ENCODE data around the gene CXCL12.

CXCL12 gene

DNA sequence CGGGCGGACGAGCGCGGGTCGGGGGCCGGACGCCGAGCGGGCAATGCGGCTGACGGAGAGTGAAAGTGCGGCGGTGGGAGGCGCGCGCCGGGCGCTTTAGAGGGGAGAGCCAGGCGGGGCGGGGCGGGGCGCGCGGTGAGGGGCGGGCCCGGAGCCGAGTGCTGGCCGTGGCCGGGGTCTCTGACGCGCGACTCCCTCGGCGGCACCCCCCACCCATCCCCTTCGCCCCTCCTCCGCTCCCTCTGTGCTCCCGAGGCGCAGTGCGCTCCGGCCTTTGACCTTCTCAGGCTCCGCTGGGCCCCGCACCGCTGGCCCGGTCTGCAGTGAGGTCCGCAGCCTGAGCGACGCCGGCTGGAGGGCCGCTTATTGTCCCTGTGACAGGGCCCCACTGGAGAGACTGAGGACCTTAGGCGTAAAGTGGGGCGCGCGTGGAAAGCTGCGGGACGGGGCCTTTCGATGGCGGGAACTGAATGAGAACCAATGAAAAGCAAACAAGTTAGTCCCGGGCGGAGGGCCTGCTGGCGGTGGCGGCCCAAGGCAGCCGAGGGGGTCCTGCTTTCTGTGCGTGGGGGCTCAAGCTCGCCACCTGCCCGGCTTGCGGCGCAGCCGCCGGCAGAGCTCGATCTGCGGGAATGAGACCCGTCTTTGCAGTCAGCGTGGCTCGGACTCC is at the start of gene CXCL12:
CXCL12 (minus strand) TSS at position 72 of the 670 bp plus-strand sequence. CDS start 92 bp downstream, outside the sequence.
- DNase-seq, result no peak

DNA sequence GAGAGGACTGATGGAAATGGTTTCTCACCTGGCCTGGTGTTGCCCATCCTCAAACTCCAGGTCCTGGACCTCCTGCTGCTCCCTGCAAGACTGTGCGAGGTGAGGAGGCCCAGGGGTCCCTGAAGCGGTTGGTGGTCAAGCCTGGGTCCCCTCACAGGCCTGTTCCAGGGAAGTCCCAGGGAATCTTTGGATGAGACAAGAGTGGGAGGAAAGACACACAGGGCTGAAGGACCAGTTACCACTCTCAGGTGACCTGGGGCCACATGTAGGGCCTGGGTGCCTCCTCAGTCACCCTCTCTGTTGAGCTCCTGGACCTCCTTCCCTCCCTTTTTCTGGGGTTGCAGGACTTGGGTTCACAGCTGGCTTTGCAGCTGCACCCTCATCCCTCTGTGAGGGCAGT is 42.6 kb upstream of the CXCL12 start:
- no peak for DNase-seq

DNA sequence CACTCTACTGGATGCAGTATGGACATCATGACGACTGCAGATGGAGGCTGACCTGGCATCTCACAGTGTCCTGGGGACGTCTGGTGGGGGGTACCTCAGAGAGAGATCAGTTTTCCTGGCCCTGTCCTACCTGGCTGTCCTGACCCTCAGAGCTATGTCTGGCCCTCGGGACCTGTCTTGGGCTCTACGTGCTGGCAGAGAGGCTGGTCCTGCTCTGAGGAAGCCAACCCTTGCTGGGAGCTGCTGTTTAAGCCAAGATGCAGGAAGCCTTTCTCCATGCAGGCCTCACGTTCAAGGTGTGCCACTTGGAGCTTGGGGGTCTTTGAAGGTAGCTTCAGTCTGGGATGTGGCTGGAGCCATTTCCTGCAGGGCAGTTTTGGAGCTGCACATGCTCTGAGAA is 42.1 kb upstream of the CXCL12 start:
- DNase-seq, result no peak

DNA sequence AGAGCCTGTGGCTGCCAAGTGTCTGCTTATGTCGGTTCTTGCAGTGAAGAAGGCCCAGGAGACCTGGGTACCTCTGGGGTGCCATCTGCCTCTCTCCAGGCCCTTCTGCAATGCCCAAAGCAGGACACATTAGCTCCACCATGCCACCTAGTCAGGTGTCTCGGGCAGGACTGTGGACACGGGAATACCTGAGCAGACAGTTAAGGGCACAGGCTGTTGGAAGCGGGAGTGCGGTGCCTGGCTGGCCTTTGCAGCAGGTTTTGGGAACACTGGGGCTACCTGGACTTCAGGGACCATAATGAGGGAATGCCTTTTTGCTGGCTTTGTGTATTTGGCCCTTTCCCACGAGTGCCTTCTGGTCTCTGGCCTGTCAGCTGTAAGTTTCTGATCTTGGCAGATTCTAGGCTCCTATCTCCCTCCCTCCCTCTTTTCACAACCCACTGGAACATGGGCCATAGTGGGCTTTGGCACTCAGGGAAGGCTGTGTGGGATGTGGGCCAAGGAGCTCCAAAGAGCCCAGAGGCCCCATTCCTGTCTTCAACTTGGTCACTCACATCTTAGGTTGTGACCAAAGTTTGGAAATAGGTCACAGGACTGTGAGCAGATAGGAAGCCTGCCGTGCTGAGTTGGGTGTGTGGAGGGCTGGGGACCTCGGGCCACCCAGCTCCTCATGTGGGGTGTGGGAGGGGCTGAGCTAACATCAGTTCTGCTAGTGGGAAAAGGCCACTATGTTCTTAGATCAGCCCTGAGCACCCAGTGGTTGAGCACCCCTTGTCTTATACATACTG is 41.5 kb upstream of the CXCL12 start:
- no peak for DNase-seq

DNA sequence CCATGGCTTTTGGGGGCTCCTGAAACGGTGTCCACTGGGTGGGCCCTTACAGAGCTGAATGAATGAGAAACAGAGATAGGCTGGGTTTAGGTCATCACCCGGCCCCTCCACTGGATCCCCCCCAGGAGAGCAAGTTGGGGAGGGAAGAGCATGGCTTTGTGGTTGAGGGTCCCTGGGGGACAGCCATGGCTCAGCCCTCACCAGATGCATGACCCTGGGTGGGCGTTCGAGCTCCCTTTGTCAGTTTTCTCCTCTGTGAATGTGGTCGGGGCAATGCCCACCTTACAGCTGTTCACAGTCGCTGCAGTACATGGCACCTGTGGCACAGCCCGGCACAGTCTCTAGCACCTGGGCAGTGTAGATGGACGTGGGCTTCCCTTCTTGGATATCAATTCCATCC is 40.6 kb upstream of the CXCL12 start:
- DNase-seq, result no peak

DNA sequence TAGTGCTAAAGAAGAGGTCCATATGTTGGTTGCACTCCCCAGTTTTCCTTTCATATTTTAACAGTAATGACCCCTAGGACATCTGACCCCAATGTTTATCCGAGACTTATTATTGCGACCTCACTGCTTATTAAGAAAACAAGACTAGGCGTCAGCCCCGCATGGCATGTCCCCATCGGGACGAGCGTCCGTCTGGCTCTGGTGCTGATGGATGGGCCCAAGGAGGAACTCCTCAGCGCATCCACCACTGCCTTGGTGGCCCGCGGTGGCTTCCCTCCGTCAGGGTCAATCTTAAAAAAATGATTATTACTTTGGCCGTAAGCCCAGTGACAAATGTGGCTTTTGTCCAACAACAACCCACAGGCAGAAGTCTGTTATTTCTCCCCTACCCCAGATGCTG is 40.1 kb upstream of the CXCL12 start:
- no peak for DNase-seq

DNA sequence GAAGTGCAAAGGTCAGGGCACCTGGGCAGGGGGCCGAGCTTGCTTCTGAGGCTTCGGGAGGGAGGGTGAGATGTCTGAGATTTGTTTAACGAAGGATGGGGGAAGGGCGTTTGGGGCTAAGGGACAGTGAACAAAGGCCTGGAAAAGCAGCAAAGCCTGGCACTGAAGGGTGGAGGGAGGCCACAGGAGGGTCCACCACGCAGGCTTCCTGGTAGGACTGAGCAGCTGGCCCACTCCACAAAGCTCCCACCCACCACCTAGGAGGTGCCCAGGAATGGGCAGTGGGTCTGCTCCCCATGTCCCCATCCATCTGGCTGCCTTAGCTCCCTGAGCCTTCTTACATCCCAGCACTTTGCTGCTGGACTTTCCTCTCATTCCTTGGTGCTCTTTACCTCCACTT is 39.4 kb upstream of the CXCL12 start:
- no peak for DNase-seq

DNA sequence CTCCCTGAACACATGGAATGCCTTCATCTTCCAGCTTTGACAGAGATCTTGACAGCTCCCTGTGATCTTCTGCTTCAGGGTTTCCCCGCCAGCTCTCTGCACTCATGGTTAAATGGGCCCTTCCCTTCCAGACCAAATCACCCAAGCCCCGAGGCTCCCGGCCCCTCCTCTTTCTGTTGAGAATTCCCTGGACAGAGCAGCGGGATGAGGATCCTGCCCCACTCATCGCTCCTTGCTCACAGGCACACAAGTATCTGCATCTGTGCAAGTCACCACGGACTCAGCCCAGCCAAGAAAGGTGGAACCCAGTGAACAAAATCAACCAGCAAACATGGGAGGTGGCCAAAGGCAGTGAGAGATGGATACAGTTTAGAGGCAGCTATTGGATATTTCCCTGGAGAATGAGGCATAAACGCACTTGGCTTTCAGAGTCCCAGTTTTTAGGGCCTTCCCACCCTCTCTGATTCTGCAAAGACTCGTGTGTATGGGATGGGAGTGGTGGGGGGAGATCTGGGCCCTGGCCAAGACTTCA is 37.7 kb upstream of the CXCL12 start:
- DNase-seq, result no peak

DNA sequence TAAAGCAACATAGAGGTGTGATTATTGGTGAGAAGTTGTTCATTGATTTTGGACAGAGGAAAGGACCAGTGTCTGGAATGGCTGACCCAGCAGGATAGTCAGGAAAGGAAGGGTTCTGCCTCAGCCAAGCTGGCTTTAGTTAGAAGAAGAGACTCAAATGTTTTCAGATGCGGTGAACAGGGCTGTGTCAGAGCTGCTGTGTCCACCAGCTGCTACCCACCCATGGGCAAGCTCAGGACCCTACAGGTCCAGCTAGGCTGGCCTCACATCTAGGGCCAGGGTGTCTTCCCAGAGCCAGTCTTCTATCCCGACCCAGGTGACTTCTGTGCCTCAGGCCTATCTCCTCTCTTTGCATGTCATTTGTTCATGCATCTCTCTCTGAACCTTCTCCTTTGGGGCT is 37.3 kb upstream of the CXCL12 start:
- DNase-seq, result no peak

DNA sequence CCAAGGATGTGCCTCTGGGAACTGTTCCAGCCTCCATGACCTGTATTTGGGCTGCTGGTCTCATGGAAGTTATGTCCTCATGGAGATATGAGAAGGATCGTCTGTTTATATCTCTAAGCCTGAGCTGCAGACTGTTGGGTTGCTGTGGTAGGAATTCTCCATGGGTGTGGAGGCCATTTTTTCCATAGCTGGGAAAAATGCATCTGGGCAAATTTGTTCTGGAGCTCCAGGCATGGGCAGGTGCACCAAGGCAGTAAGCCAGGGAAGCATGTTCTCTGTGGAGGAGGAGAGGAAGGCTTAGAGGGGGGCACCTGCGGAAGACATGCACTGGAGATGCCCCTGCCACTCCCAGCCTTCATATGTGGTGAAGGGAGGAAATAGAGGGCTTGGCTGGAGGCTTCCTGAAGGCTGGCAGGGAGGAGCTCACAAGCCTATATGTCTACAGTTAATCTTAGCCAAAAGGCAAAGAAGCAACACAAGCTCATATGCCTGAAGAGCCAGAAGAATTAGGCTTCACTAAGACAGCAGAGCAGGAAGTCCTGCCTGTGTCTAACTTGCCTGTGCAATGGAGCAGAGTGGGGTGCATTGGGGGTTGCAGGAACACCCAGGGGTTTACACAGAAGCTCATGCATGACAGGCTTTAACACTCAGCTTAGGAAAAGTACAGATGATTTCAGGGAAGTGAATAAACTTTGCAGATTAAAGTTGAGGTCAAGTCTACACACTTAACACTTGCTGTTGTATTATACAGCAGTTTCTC is 35.1 kb upstream of the CXCL12 start:
- no peak for DNase-seq

DNA sequence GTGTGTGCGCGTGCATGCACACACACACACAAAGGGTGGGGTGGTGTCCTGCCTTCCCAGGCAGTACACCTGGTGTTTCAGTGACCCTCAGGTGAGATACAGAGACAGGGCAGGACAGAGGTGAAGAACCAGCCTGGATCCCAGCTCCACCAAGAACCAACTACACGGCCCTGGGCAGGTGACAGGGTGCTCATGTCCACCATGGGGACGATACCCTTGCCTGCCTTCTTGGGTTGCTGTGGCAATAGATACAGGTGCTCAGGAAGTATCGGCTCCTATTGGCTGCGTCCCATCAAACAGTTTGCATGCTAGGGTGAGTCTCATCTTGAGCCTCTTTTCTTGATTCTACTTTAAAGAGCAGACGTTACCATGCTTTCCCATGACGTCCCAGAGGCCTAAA is 33.7 kb upstream of the CXCL12 start:
- no peak for DNase-seq

DNA sequence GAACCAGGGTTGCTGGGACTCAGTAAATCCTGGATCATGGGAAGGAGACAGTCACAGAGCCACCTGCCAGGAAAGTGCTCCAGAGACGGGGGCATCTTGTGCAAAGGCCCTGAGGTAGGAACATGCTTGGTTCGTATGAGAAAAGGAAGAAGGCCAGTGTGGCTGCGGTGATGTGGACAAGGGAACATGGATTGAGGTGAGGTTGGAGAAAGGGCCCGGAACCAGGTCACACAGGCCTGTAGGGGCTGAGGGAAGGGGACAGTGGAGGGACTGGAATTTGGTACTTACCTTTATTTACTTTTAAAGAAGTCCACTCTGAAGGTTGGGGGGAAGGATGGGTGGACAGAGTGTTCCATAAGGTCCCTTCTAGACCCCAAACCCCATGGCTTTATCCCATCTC is 32.9 kb upstream of the CXCL12 start:
- DNase-seq, result no peak

DNA sequence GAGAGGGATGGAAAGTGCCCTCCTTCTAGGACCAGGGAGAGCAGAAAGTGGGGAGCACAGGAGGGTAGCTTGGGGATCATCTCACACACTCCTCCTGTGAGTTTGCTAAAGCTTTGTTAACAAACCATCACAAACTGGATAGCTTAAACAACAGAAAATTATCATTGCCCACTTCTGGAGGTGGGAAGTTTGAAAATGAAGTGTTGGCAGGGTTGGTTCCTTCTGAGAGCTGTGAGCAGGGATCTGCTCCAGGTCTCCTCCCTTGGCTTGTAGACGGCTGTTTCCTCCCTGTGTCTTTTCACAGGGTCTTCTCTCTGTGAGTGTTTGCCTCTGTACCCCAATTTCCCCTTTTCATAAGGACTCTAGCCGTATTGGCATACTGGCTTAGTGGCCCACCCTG is 32.0 kb upstream of the CXCL12 start:
- no peak for DNase-seq

DNA sequence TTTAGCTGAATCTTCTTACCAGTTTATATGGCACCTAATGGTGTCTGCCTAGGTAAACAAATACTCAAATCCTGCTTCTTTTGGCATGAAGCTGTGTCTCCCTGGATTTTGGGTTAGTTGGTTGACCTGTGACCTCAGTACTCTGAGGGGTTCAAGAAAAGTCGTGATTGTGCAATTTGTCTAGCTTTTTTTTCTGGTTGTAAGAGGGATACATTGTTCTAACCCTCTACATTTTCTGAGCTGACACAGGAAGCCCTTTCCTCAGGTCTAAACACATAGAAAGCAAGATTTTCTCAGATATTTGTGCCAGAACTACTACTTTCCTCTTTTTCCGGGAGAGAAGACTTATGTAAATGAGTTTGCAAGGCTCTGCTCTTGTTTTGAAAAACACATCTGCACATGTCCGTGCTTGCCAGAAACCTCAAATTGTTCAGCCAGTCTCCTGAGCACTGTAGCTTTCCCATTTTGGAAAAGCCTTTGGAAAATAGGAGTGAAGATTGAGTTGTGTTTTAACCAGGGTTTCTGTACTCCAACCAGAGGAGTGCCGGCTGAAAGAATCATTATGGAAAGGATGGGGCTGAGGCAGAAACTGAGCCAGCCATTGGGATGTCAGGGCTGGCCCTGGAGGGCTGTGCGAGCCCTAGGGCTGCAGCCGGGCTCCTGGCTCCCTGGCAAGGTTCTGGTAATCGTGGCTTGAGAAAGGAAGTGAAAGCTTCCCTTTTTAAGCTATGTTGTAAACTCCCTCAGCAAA is 31.3 kb upstream of the CXCL12 start:
- no peak for DNase-seq

DNA sequence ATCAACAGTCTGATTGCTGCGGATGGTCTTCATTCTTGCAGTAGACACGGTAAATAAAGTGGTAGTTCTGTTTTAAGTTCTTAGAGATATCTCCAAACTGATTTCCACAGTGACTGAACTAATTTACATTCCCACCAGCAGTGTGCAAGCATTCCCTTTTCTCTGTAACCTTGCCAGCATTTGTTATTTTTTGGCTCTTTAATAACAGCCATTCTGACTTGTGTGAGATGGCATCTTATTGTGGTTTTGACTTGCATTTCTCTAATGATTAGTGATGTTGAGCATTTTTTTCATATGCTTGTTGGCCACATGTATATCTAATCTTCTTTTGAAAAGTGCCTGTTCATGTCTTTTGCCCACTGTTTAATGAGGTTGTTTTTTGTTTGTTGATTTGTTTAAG is 30.2 kb upstream of the CXCL12 start:
- DNase-seq, result no peak

DNA sequence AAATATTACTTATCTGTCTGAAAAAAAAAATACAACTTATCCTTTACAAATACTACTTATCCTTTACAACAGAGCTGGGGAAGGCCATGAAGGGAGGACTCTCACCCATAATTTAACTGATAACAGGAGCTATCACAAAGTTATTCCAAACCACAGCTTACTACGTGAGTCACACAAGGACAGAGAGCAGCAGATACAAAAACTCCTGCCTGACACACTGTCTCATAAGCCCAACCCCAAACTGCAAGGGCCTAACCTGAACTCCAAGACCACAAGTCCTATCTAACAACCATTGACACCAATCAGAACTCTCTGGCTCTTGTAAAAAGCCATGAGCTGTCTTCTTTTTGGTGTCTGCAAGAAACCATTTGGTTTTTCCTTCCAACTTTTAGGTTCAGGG is 28.5 kb upstream of the CXCL12 start:
- DNase-seq, result no peak

DNA sequence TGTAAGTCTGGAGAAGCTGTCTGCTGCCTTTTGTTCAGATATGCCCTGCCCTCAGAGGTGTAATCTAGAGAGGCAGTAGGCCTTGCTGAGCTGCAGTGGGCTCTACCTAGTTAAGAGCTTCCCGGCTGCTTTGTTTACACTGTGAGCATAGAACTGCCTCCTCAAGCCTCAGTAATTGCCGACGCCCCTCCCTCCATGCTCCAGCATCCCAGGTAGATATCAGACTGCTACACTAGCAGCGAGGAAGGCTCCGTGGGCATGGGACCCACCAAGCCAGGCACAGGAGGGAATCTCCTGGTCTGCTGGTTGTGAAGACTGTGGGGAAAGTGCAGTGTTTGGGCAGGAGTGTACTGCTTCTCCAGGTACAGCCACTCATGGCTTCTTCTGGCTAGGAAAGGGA is 26.4 kb upstream of the CXCL12 start:
- DNase-seq, result no peak

DNA sequence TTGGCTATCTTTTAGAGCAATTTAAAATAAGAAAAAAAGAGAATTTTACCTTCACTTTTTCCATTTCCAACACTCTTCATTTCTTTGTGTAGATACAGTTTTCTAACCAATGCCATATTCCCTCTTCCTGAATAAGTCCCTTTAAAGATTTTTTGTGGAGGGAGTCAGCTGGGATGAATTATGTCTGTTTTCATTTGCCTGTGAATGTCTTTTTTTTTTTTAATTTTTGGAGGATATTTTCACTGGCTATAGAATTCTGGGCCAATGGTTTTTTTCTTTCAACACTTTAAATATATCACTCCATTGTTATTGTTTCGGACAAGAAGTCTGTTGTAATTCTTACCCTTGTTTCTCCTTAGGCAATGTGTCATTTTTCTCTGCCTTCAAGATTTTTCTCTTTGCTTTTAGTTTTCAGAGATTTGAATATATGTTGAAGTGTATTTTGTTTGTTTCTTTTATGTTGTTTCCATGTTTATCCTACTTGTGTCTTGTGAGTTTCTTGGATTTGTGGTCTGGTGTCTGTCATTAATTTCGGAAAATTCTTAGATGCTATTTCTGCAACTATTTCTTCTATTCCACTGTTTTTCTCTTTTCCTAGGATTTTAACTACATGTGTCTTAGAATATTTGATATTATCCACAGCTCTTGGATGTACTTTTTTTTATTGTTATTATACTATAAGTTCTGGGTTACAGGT is 20.0 kb upstream of the CXCL12 start:
- DNase-seq, result no peak

DNA sequence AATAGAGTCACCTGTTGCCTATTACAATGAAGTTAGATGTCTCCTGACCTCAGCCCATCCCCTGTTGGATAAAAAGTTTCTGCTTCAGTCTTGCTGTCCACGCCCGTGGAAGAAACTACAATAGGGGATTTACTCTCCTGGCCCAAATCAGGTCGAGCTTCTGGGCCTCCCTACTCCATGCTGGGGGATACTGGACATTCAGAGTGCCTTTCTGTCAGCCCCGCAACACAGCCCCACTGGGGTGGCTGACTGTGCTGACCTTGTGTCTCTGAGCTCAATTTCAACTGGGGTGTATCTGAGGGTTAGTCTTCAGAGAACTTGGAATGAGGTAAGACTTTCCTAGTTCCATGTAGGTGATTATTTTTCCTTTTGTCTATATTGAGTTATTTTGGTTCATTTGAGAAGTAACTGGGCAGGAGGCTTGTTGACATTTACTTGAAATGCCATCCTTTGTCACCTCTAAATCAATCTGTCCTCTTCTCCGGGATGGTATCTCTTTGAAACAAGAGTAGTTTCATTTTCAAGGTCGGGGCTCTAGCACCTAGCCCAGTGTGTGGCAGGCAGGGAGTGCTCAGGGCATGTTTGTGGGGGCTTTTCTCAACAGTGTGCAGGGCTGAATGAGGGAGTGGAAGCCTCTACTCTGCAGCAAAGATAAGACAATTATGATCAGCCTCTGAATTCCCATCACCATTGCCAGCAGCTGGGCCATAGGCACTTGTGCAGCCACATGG is 17.7 kb upstream of the CXCL12 start:
- DNase-seq, result no peak

DNA sequence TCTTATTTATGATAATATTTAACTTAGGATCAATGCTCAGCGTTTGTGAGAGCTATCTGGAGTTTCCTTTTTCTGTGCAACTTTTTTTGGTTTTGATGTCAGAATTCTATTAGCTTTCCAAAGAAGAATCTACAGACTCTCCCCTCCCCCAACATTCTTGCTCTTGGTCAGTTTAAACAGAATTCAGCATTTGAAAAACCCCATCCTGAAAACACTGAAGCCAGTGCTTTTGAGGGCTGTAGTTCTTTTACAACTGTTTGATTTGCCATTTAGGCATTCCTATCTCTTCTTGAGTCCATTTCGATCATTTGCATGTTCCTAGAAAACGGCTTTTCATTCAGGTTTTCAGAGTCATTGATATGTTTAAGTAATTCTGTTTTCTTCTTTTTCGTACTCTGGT is 15.6 kb upstream of the CXCL12 start:
- no peak for DNase-seq

DNA sequence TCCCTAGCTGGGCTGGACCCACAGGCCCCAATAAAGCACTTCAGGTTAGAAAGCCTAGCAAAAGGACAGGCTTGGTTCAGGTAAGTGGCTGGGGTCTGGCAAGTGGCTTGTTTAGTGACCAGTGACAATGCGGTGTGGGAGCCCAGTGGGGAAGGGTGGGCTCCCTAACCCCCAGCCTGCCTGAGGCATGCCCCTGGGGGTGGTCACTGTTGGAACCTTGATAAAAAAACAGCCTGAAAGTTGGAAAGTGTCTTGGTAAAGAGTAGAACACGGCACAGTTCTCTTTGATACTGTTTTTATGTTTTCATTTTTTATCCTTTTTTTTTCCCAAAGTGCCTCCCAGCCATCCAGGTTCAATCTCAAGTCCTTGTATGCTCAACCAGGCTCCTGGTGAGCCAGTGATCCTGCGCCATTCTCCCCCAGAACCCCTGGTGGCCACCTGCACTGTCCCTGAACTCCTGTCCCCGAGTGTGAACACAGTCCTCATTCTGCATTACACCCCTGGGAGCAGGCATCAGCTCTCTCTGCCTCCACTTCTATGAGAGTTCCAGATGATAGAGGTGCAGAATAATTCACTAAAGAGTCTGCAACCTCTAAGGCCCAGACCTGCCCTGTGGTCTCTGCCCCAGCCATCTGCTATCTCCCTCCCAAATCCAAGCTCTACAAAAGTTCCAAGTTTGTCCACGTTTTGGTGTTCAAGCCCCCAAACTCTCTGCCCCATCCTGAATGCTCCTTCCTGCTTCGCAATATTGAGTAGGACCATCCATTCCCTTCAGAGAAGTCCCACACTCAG is 15.0 kb upstream of the CXCL12 start:
- DNase-seq, result no peak
